Thymus (tissue), 11 donors: ENCODE results near the gene ADAMTS20. TPM values are rescaled to one million over a fixed set of nuclear protein-coding genes. Genes with fewer than 3 reads are reported as not detected.
"Not testable (repeated sequence)": the region's sequence is repeated elsewhere in the genome, so short reads cannot be mapped to it uniquely, and the experiment has no call there.

Experiments
- DNase-seq, 9 donors: peaks; one replicate each; pipeline ENCODE4 v3.0.0-alpha.2; 2013; ENCODE audit warnings: low spot score in 9 of 9, low read depth in 6 of 9, missing footprints in 1 of 9
- H3K27ac ChIP-seq, 2 donors: one replicate each; pipeline ENCODE4 v1.5.1; 2013; ENCODE audit warnings: control low read depth in 1 of 2, low read depth in 1 of 2, low read length in 1 of 2, mild to moderate bottlenecking in 1 of 2, moderate library complexity in 1 of 2
- H3K27me3 ChIP-seq, 2 donors: one replicate each; pipeline ENCODE4 v1.5.1; 2013; ENCODE audit warnings: low read length in 1 of 2; ENCODE audit not compliant: control insufficient read depth in 2 of 2, insufficient read depth in 1 of 2
- H3K36me3 ChIP-seq, 2 donors: one replicate each; pipeline ENCODE4 v1.5.1; 2013; ENCODE audit warnings: low read length in 1 of 2, mild to moderate bottlenecking in 1 of 2, moderate library complexity in 1 of 2; ENCODE audit not compliant: control insufficient read depth in 2 of 2, insufficient read depth in 2 of 2
- H3K4me1 ChIP-seq, 2 donors: one replicate each; pipeline ENCODE4 v1.5.1; 2013; ENCODE audit warnings: low read length in 2 of 2; ENCODE audit not compliant: control insufficient read depth in 2 of 2, insufficient read depth in 2 of 2
- H3K4me3 ChIP-seq, 2 donors: one replicate each; pipeline ENCODE4 v1.5.1; 2013; ENCODE audit warnings: low read length in 2 of 2, control low read depth in 1 of 2, mild to moderate bottlenecking in 1 of 2
- H3K9me3 ChIP-seq, 2 donors: one replicate each; pipeline ENCODE4 v1.5.1; 2013; ENCODE audit warnings: low read length in 1 of 2, mild to moderate bottlenecking in 1 of 2; ENCODE audit not compliant: control insufficient read depth in 2 of 2, insufficient read depth in 1 of 2
- WGBS: extraction: QIAGEN DNeasy Blood & Tissue Kit; methylation state at CpG from one replicate; pipeline ENCODE4 v1.1.7; 2013; 5-methylcytosine and 5-hydroxymethylcytosine counted together
- polyA plus RNA-seq: library from polyadenylated mRNA; stranded (reverse); fragments of 200-250 nt; gene quantifications from one replicate; pipeline ENCODE4 v1.2.3, GENCODE V29; 2013
- total RNA-seq: library from RNA; stranded (reverse); fragments of 120-200 nt; gene quantifications from one replicate; pipeline ENCODE4 v1.2.4, GENCODE V29; 2013
- donor health status: healthy.

Gene ADAMTS20
- total and polyA plus RNA-seq, 2 donors: under 0.01 to 0.09 TPM

- H3K36me3 ChIP-seq: no peaks in the 10 kb centered on the region
Measured at GRCh38 chr12:43401096-43401495, 150.9 kb downstream of the ADAMTS20 start.

GRCh38 chr12:43396671-43397070 is 155.3 kb downstream of the ADAMTS20 start:
- no peak overlapping the region for H3K4me3 ChIP-seq
- H3K27ac ChIP-seq: no peak overlapping the region
- no peaks in the 10 kb centered on the region for H3K4me1 ChIP-seq
- H3K9me3 ChIP-seq: no peaks in the 10 kb centered on the region
- WGBS: 89% methylated on average over 5 of the region's 5 CpGs
- no peaks in the 10 kb centered on the region for H3K36me3 ChIP-seq
- H3K27me3 ChIP-seq: no peaks in the 10 kb centered on the region
- DNase-seq: no peak

More at GRCh38 chr12:43401096-43401495, 150.9 kb downstream of the ADAMTS20 start:
- H3K9me3 ChIP-seq: no peaks in the 10 kb centered on the region
- H3K4me1 ChIP-seq: no peaks in the 10 kb centered on the region
- H3K4me3 ChIP-seq: no peak overlapping the region
- WGBS: 66% methylated on average over 1 of the region's 1 CpG
- no peaks in the 10 kb centered on the region for H3K27me3 ChIP-seq
- DNase-seq: no peak
- no peak overlapping the region for H3K27ac ChIP-seq

- Histone ChIP-seq H3K27ac (no peak overlapping the region), H3K36me3 (no peaks in the 10 kb centered on the region), H3K4me1 (no peaks in the 10 kb centered on the region), H3K27me3 (no peaks in the 10 kb centered on the region), H3K4me3 (no peak overlapping the region), H3K9me3 (peaks cover 0 to 11% of the 10 kb centered on the region in 2 donors)
- DNase-seq: no peak
- WGBS: 95% methylated on average over 2 of the region's 2 CpGs
Measured at GRCh38 chr12:43392116-43392515, 159.9 kb downstream of the ADAMTS20 start.

GRCh38 chr12:43381879-43382278 is 170.1 kb downstream of the ADAMTS20 start:
- Histone ChIP-seq H3K27ac (no peak overlapping the region), H3K4me3 (no peak overlapping the region), H3K4me1 (no peaks in the 10 kb centered on the region), H3K9me3 (peaks cover 0 to 3% of the 10 kb centered on the region in 2 donors), H3K36me3 (no peaks in the 10 kb centered on the region), H3K27me3 (no peaks in the 10 kb centered on the region)
- DNase-seq: no peak
- 84% methylated on average over 1 of the region's 1 CpG for WGBS

- no peak for DNase-seq
- Histone ChIP-seq H3K9me3 (peaks cover 0 to 3% of the 10 kb centered on the region in 2 donors), H3K27ac (no peak overlapping the region), H3K4me1 (no peaks in the 10 kb centered on the region), H3K4me3 (no peak overlapping the region), H3K27me3 (no peaks in the 10 kb centered on the region), H3K36me3 (no peaks in the 10 kb centered on the region)
Measured at GRCh38 chr12:43378448-43378847, 173.6 kb downstream of the ADAMTS20 start.

- Histone ChIP-seq H3K36me3 (no peaks in the 10 kb centered on the region), H3K27me3 (no peaks in the 10 kb centered on the region), H3K4me1 (no peaks in the 10 kb centered on the region), H3K9me3 (no peaks in the 10 kb centered on the region), H3K4me3 (no peak overlapping the region), H3K27ac (no peak overlapping the region)
- 95% methylated on average over 1 of the region's 1 CpG for WGBS
- no peak for DNase-seq
Measured at GRCh38 chr12:43370263-43370662, 181.7 kb downstream of the ADAMTS20 start.

GRCh38 chr12:43362910-43363694 is 188.9 kb downstream of the ADAMTS20 start:
- Histone ChIP-seq H3K36me3 (no peaks in the 10 kb centered on the region), H3K27ac (no peak overlapping the region), H3K4me3 (no peak overlapping the region), H3K9me3 (no peaks in the 10 kb centered on the region), H3K27me3 (no peaks in the 10 kb centered on the region), H3K4me1 (no peaks in the 10 kb centered on the region)
- no peak for DNase-seq
- WGBS: 78% methylated on average over 2 of the region's 2 CpGs

- no peak for DNase-seq
- WGBS: 87% methylated on average over 6 of the region's 6 CpGs
- H3K27ac ChIP-seq: no peak overlapping the region
- no peaks in the 10 kb centered on the region for H3K36me3 ChIP-seq
- H3K4me3 ChIP-seq: no peak overlapping the region
- H3K9me3 ChIP-seq: no peaks in the 10 kb centered on the region
- H3K27me3 ChIP-seq: no peaks in the 10 kb centered on the region
- no peaks in the 10 kb centered on the region for H3K4me1 ChIP-seq
Measured at GRCh38 chr12:43361031-43361710, 190.8 kb downstream of the ADAMTS20 start.

- H3K4me1 ChIP-seq, H3K4me3 ChIP-seq, H3K27ac ChIP-seq, H3K9me3 ChIP-seq, DNase-seq, H3K27me3 ChIP-seq, H3K36me3 ChIP-seq: not testable (repeated sequence)
- 97% methylated on average over 10 of the region's 10 CpGs for WGBS
Measured at GRCh38 chr12:43360001-43360400, 192.0 kb downstream of the ADAMTS20 start.
